C4-2B (cell line): ENCODE data around the gene CLDN34.

Experiments used
- CTCF ChIP-seq: fragments of 450-650 bp; conservative IDR thresholded peaks from 2 replicates; pipeline ENCODE4 v1.5.1; 2017; ENCODE audit warnings: mild to moderate bottlenecking
- ZFX ChIP-seq: fragments of 450-650 bp; IDR thresholded peaks from 2 replicates; pipeline ENCODE4 v1.6.1; 2017

- TF ChIP-seq CTCF (no peak), ZFX (no peak)
Measured at GRCh38 chrX:9917861-9918260, 49.3 kb upstream of the CLDN34 start.
